K562 (cell line): ENCODE data around the gene HBEGF. TPM values are rescaled to one million over a fixed set of nuclear protein-coding genes. Genes with fewer than 3 reads are reported as not detected.

Experiments
- DMBX1 ChIP-seq: fragments of 250-450 bp; sonication (Bioruptor Pico); IDR thresholded peaks from 2 replicates; pipeline ENCODE4 v1.8.0; 2022; ENCODE audit warnings: inconsistent platforms, mild to moderate bottlenecking, moderate library complexity, borderline replicate concordance
- FOXP4 ChIP-seq: sonication (generic); formaldehyde crosslinking; IDR thresholded peaks from 2 replicates; pipeline ENCODE4 v1.8.0; 2022; ENCODE audit warnings: mild to moderate bottlenecking, missing genetic modification reagents, borderline replicate concordance
- GABPA ChIP-seq: fragments of 200-800 bp; sonication (Bioruptor generic); conservative IDR thresholded peaks from 2 replicates; pipeline ENCODE4 v1.6.1; 2016; ENCODE audit warnings: low read depth, missing genetic modification characterization, missing compliant biosample characterization
- HDAC6 ChIP-seq: IDR thresholded peaks from 2 replicates; pipeline ENCODE4 v1.6.1; 2012; ENCODE audit warnings: low read depth, mild to moderate bottlenecking, control low read depth, inconsistent platforms, low read length, moderate library complexity
- HNRNPUL1 ChIP-seq: fragments of 200-400 bp; formaldehyde crosslinking; IDR thresholded peaks from 2 replicates; pipeline ENCODE4 v1.6.1; 2017; ENCODE audit warnings: low read length
- IRF1 ChIP-seq: sonication (generic); formaldehyde crosslinking; IDR thresholded peaks from 2 replicates; pipeline ENCODE4 v1.8.0; 2022; ENCODE audit warnings: missing genetic modification reagents, mild to moderate bottlenecking, borderline replicate concordance
- JUNB ChIP-seq: fragments of 450-650 bp; formaldehyde crosslinking; conservative IDR thresholded peaks from 2 replicates; pipeline ENCODE4 v1.4.0; 2020; ENCODE audit warnings: mild to moderate bottlenecking
- MGA ChIP-seq: fragments of 450-650 bp; IDR thresholded peaks from 2 replicates; pipeline ENCODE4 v1.6.1; 2016; ENCODE audit warnings: mild to moderate bottlenecking, moderate library complexity
- MTA1 ChIP-seq: fragments of 450-650 bp; IDR thresholded peaks from 2 replicates; pipeline ENCODE4 v1.6.1; 2017; ENCODE audit warnings: borderline replicate concordance
- SMARCE1 ChIP-seq: fragments of 450-650 bp; IDR thresholded peaks from 2 replicates; pipeline ENCODE4 v1.7.1; 2016; ENCODE audit warnings: mild to moderate bottlenecking
- SMC3 ChIP-seq: conservative IDR thresholded peaks from 2 replicates; pipeline ENCODE4 v1.6.1; 2011; ENCODE audit warnings: low read depth, low read length, improper control_type of control experiment; ENCODE audit not compliant: insufficient read depth
- ZEB2 ChIP-seq: fragments of 450-650 bp; IDR thresholded peaks from 2 replicates; pipeline ENCODE4 v1.6.1; 2016
- ZNF134 ChIP-seq: fragments of 250-450 bp; sonication (Bioruptor Pico); conservative IDR thresholded peaks from 2 replicates; pipeline ENCODE4 v1.4.0; 2020
- ZNF174 ChIP-seq: fragments of 250-450 bp; sonication (Bioruptor Pico); IDR thresholded peaks from 2 replicates; pipeline ENCODE4 v1.4.0; 2020; ENCODE audit warnings: mild to moderate bottlenecking
- ZNF584 ChIP-seq: fragments of 200-800 bp; sonication (Bioruptor generic); IDR thresholded peaks from 2 replicates; pipeline ENCODE4 v1.6.1; 2016; ENCODE audit warnings: low read depth, mild to moderate bottlenecking, missing genetic modification characterization, missing compliant biosample characterization
- polyA plus RNA-seq, 8 experiments: library from polyadenylated mRNA; depleted of rRNA in 4 of 8; stranded (reverse) in 5 of 8; unstranded in 3 of 8; fragments of >200 nt; fragmentation: Nextera tagmentation in 2 of 8; fragmentation: Illumina TruSeq in 1 of 8; extraction: Ambion mirVana in 2 of 8; extraction: Trizol in 1 of 8; gene quantifications; 2 replicates each; pipeline versions ENCODE4 v1.2.1 to v1.2.3, GENCODE V29; 2011 to 2014; ENCODE audit warnings: inconsistent platforms in 1 of 8, missing spikeins in 1 of 8
- total RNA-seq, 7 experiments: library from RNA; depleted of rRNA in 6 of 7; stranded (reverse); fragments of >200 nt in 6 of 7; fragmentation: Illumina TruSeq in 2 of 7; extraction: Trizol in 2 of 7; gene quantifications; 2 replicates each; pipeline versions ENCODE4 v1.2.1 to v1.2.3, GENCODE V29; 2011 to 2021; ENCODE audit warnings: low replicate concordance in 1 of 7

HBEGF gene
- total and polyA plus RNA-seq, 9 of the 15 experiments (the other 6 are each of a cell fraction or from before 2014, with no cell fraction given): 0.11 to 1.1 (median 0.60) TPM

- TF ChIP-seq MGA (no peak; the same call in 1 of the 2 replicates), GABPA (tag) (no peak), ZEB2 (no peak), ZNF584 (CRISPR knock-in tag) (no peak), MTA1 (0 out of 2 replicates have a peak, but pooled peaks have one; percentile 21), JUNB (CRISPR knock-in tag) (peak; percentile 90), FOXP4 (no peak), SMC3 (no peak), HDAC6 (no peak), DMBX1 (CRISPR knock-in tag) (no peak), IRF1 (no peak), SMARCE1 (peak; percentile 76; the same call in 1 of the 2 replicates), ZNF134 (CRISPR knock-in tag) (no peak), ZNF174 (CRISPR knock-in tag) (no peak), HNRNPUL1 (no peak)
Observed at GRCh38 chr5:140311011-140311467, 35.4 kb downstream of the HBEGF start (continued).
